ENCODE measurements around the gene SLAMF7. TPM values are rescaled to one million over a fixed set of nuclear protein-coding genes. Genes with fewer than 3 reads are reported as not detected.

SLAMF7 gene
- total RNA-seq, 4 donors from 2014 or later, result 0.49 to 20.6 (median 2.6) TPM

DNA sequence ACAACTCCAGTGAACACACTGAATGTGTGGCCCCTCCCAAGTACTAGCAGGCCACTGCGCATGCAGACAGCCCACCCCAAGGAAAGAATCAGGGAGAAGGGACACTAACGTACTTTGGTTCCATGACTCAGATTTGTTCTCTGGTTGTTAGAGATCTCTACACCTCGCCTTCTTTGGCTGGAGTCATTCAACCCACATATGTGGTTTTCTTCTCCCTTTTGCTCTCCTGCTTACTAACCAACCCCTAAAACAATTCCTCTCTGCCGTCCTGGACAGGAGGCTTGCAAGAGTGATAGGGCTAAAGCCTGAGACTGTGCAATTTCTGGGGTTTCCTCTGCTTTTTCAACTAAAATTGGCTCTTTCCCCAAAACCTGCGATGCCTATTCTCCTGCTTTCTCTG, 21.7 kb upstream of the SLAMF7 start:
- TF ChIP-seq, protein P1, sequence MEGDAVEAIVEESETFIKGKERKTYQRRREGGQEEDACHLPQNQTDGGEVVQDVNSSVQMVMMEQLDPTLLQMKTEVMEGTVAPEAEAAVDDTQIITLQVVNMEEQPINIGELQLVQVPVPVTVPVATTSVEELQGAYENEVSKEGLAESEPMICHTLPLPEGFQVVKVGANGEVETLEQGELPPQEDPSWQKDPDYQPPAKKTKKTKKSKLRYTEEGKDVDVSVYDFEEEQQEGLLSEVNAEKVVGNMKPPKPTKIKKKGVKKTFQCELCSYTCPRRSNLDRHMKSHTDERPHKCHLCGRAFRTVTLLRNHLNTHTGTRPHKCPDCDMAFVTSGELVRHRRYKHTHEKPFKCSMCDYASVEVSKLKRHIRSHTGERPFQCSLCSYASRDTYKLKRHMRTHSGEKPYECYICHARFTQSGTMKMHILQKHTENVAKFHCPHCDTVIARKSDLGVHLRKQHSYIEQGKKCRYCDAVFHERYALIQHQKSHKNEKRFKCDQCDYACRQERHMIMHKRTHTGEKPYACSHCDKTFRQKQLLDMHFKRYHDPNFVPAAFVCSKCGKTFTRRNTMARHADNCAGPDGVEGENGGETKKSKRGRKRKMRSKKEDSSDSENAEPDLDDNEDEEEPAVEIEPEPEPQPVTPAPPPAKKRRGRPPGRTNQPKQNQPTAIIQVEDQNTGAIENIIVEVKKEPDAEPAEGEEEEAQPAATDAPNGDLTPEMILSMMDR (IDR thresholded peaks at IDR 0.05; ENCODE audit: low read depth), result no peak

DNA sequence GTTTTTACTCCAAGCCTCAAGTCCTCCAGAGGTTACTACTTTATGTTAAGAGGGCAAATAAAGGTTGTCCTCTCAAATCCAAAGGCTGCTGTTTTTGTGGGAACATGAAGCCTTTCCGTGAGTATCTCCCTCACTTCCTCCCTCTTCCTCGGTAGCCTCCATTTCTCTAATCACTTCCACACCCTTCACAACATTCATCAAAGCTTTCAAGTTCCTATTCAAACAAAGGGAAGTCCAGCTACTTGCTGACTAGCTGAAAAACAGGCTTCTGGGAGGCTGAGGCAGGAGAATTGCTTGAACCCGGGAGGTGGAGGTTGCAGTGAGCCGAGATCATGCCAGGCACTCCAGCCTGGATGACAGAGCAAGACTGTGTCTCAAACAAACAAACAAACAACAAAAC, 20.8 kb upstream of the SLAMF7 start:
- TF ChIP-seq, protein P1 (IDR thresholded peaks at IDR 0.05; ENCODE audit: low read depth), result no peak

DNA sequence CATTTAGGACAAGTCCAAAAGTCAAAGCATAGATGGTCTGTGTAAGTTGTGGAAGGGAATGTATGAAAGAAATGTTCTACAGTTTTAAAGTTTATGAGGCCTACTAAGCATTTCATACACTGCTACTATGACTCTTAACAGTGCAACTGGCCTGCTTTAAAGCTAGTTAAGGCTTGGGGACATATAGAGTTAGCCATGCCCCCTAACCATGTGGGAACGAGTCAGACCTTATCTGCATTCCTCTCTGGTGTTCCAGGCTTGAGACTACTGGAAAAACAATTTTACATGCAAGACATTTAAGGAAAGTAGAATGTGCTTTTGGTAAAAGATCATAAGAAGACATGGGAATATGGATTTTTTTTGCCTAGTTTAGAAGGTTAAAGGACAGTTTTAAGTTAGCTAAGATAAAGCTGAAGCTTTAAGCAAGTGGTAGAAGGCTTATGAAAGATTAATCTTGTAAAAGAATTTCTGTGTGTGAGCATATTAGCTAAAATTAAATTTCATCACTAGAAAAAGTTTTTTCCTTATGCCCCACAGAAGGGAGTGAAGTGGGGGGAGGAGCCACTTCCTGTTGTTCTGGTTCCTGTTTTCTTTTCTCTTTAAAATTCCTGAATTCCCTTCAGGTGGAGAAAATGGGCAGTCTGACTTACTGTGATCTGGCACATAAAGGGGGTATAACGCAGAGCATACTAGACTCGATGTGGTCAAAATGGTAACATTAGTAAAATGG, 18.5 kb upstream of the SLAMF7 start:
- TF ChIP-seq, protein P1 (IDR thresholded peaks at IDR 0.05; ENCODE audit: low read depth), result no peak

DNA sequence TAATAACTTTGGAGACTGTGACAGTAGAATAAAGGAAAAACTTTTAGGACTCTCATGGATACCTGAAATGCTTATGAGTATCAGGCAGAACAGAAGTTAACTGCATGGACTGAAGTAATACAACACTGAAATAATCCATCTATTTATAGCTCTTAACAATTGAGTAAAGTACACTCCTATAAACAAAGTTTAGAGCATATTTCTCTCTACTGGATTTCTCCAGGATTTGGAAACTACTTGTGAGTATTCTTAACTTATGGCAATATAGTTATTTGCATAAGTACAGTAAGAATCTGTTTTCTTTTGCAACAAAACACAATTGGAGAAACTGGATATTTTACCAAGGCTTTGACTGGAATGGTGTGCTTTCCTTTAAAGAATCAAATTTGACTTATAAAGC, 17.6 kb upstream of the SLAMF7 start:
- TF ChIP-seq, protein P1 (IDR thresholded peaks at IDR 0.05; ENCODE audit: low read depth), result no peak

DNA sequence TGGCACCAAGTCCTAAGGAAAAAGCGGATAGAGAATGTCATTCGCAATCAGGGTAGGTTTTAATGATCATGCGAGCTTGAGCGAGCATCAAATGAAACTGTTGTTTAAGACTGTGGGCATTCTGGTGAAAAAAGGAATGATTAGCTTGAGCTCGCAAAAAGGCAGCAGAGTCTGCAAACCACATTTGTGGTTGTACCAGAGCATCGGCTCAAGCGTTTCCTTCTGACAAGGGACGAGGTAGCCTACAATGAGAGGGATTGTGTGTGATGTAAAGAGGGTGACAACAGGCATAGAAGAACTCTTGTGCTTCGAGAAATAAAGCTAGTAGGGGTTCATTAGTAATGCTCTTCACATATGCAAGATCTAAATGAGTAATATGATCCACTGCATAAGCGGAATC, 16.3 kb upstream of the SLAMF7 start:
- TF ChIP-seq, protein P1 (IDR thresholded peaks at IDR 0.05; ENCODE audit: low read depth), result no peak

DNA sequence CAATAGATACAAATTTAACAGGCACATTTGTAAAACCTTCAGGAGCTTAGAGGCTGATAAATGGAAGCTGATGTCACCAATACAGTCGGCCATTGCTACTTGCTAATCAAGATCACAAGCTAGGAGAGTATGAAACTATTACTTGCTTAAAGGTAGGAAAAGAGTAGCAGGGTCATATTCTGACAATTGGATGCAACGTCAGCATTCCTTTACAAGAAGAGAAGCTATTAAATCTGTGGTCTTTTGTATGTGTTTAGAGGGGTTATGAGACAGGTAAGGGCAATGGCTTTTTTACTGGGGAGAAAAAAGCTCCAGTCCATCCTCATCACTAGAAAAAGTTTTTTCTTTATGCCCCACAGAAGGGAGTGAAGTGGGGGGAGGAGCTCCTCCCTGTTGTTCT, 15.7 kb upstream of the SLAMF7 start:
- TF ChIP-seq, protein P1 (IDR thresholded peaks at IDR 0.05; ENCODE audit: low read depth), result no peak

DNA sequence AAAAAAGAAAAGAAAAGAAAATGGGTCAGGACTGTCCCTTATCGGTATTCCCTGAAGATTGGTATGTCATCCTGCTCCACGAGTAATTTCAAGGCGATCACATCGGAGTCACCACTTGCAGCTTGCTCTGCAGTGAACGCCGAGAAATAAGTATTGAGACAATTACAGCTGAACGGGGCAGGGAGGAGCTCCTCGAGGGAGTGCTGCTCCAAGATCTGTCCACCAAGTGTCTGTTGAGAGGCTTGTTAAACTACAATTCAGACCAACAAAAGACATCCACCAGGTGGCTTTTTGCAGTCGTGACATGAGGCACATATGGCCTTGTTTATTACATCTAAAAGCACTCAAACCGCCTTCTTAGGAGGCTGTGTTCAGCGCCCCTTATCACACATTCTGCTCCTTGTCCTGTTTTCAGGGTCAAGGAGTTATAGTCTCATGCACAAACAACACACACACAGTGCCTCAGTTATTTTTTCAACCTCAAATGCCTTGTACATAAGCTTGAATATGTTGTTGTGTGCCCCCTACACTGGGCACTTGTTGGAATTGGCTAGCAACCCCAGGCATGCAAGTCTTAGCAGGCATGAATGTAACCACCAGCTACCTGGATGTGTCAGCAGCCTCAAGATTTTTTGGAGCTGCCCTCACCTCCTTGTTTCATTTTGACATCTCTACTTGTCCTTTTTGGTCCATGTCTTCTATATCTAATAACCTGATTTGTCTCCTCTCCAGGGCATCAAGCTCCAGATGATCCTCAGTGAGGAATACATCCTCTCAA, 14.4 kb upstream of the SLAMF7 start:
- TF ChIP-seq, protein P1 (IDR thresholded peaks at IDR 0.05; ENCODE audit: low read depth), result no peak

Data from subcutaneous adipose tissue (tissue), 4 donors.